ENCODE measurements around the gene TMEM266.

Gene TMEM266

DNA sequence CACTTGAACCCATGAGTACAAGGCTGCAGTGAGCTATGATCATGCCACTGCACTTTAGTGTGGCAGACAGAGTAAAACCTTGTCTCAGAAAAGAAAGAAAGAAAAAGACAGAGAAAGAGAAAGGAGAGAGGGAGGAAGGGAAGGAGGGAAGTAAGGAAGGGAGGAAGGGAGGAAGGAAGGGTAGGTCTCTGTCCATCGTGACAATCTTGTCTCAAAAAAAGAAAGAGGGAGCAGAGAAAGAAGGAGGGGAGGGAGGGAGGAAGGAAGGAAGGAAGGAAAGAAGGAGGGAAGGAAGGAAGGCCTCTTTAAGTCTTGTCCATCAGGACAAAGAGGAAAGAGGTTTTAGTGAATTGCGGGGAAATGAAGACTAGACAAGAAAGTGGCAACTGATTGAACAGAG, 129.3 kb downstream of the TMEM266 start:
- Histone ChIP-seq H3K4me2 (ENCODE audit: low read depth, low read length, poor library complexity, severe bottlenecking) (no peak overlapping the region), H3K27ac (ENCODE audit: low read depth, low read length) (no peak overlapping the region), H3K9me2 (replicated peaks; ENCODE audit: insufficient read depth, low read length) (no peaks in the 10 kb centered on the region), H3K36me3 (ENCODE audit: low read length) (no peaks in the 10 kb centered on the region), H3K4me3 (ENCODE audit: insufficient read depth, low read length, poor library complexity, severe bottlenecking) (no peak overlapping the region), H3F3A (ENCODE audit: insufficient read depth) (no peaks in the 10 kb centered on the region), H3K9ac (ENCODE audit: low read length) (no peak overlapping the region), H3K27me3 (ENCODE audit: low read length) (no peaks in the 10 kb centered on the region), H4K20me1 (ENCODE audit: low read depth, low read length) (no peaks in the 10 kb centered on the region), H3K9me3 (ENCODE audit: insufficient read depth, low read length) (no peaks in the 10 kb centered on the region), H2AFZ (ENCODE audit: low read depth, low read length, severe bottlenecking) (no peak overlapping the region), H3K79me2 (ENCODE audit: insufficient read depth, low read length) (no peaks in the 10 kb centered on the region)
- no peak for TF ChIP-seq EZH2phosphoT487 (conservative IDR thresholded peaks at IDR 0.05; ENCODE audit: low read length)
- TF ChIP-seq, protein P1, sequence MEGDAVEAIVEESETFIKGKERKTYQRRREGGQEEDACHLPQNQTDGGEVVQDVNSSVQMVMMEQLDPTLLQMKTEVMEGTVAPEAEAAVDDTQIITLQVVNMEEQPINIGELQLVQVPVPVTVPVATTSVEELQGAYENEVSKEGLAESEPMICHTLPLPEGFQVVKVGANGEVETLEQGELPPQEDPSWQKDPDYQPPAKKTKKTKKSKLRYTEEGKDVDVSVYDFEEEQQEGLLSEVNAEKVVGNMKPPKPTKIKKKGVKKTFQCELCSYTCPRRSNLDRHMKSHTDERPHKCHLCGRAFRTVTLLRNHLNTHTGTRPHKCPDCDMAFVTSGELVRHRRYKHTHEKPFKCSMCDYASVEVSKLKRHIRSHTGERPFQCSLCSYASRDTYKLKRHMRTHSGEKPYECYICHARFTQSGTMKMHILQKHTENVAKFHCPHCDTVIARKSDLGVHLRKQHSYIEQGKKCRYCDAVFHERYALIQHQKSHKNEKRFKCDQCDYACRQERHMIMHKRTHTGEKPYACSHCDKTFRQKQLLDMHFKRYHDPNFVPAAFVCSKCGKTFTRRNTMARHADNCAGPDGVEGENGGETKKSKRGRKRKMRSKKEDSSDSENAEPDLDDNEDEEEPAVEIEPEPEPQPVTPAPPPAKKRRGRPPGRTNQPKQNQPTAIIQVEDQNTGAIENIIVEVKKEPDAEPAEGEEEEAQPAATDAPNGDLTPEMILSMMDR (IDR thresholded peaks at IDR 0.05; ENCODE audit: insufficient read depth, low read length, poor library complexity, severe bottlenecking) = no peak

DNA sequence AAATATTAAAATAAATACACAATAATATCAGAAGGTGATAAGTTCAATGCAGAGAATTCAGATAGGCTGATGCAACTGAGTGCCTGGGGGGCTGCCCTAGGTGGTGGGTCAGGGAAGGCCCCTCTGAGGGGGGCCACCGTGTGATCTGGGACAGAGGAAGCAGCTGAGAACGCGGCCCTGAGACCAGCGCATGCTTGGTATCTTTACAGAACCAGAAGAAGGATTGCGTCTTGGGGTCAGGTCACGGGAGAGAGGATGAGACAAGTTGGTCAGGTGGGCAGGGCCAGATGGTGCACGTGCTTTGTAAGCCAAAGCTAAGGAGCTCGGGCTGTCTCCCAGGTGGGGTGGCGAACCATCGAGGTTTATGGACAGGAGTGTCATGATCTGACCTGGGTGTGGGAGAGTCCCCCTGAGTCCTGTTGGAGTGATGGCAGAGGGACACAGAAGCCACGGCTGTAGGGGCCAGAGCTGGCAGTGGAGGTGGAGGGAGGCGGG, 130.3 kb downstream of the TMEM266 start:
- H3K9me2 ChIP-seq (replicated peaks; ENCODE audit: insufficient read depth, low read length) = no peaks in the 10 kb centered on the region
- H2AFZ ChIP-seq (ENCODE audit: low read depth, low read length, severe bottlenecking) = no peak overlapping the region
- H3K9ac ChIP-seq (ENCODE audit: low read length) = no peak overlapping the region
- H3K27ac ChIP-seq (ENCODE audit: low read depth, low read length) = no peak overlapping the region
- no peaks in the 10 kb centered on the region for H3K79me2 ChIP-seq (ENCODE audit: insufficient read depth, low read length)
- no peaks in the 10 kb centered on the region for H3F3A ChIP-seq (ENCODE audit: insufficient read depth)
- H3K4me2 ChIP-seq (ENCODE audit: low read depth, low read length, poor library complexity, severe bottlenecking) = no peak overlapping the region
- H3K4me3 ChIP-seq (ENCODE audit: insufficient read depth, low read length, poor library complexity, severe bottlenecking) = no peak overlapping the region
- H4K20me1 ChIP-seq (ENCODE audit: low read depth, low read length) = no peaks in the 10 kb centered on the region
- TF ChIP-seq, protein P1 (IDR thresholded peaks at IDR 0.05; ENCODE audit: insufficient read depth, low read length, poor library complexity, severe bottlenecking) = no peak
- no peaks in the 10 kb centered on the region for H3K9me3 ChIP-seq (ENCODE audit: insufficient read depth, low read length)
- no peaks in the 10 kb centered on the region for H3K27me3 ChIP-seq (ENCODE audit: low read length)
- H3K36me3 ChIP-seq (ENCODE audit: low read length) = no peaks in the 10 kb centered on the region

DNA sequence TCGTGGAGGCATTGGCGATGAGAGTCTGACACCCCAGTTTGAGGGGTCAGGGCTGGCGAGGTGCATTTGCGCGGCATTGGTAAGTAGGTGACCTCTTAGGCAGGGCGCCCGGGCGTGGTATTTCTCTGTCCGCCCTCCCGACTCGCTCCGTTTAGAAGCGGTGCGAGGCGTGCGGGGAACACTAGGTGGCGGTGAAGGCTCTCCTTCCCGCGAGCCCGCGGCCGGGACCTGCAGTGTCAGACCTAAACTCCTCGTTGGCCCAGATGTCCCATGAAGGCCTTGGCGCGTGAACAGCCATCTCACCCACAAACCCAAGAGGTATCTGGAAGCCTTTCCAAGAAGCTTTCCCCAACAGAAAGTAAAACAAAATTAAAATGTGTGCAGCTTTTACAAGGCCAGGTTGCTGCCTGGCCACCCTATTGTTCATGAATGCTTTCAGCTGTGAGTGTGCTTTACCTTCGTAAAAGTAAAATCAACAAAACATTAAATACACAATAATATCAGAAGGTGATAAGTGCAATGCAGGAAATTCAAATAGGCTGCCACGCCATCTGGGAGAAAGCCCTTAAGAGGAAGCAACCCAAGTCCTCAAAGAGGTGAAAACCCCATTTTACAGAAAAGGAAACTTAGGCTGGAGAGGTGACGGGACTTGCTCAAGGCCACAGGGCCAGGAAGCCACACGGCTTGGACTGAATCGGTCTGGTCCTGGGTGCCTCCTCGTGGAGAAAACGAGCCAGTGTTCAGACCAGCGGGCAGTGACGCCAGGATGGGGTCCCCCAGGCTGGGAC, 131.2 kb downstream of the TMEM266 start:
- Histone ChIP-seq H3K4me3 (ENCODE audit: insufficient read depth, low read length, poor library complexity, severe bottlenecking) (no peak overlapping the region), H3K4me2 (ENCODE audit: low read depth, low read length, poor library complexity, severe bottlenecking) (peak overlapping the region; percentile 13), H3K9me2 (replicated peaks; ENCODE audit: insufficient read depth, low read length) (no peaks in the 10 kb centered on the region), H2AFZ (ENCODE audit: low read depth, low read length, severe bottlenecking) (peak overlapping the region; percentile 52), H3K36me3 (ENCODE audit: low read length) (no peaks in the 10 kb centered on the region), H3K27me3 (ENCODE audit: low read length) (no peaks in the 10 kb centered on the region), H3F3A (ENCODE audit: insufficient read depth) (no peaks in the 10 kb centered on the region), H4K20me1 (ENCODE audit: low read depth, low read length) (no peaks in the 10 kb centered on the region), H3K9me3 (ENCODE audit: insufficient read depth, low read length) (no peaks in the 10 kb centered on the region), H3K79me2 (ENCODE audit: insufficient read depth, low read length) (no peaks in the 10 kb centered on the region), H3K9ac (ENCODE audit: low read length) (no peak overlapping the region), H3K27ac (ENCODE audit: low read depth, low read length) (no peak overlapping the region)
- no peak for TF ChIP-seq EZH2phosphoT487 (conservative IDR thresholded peaks at IDR 0.05; ENCODE audit: low read length)
- TF ChIP-seq, protein P1 (IDR thresholded peaks at IDR 0.05; ENCODE audit: insufficient read depth, low read length, poor library complexity, severe bottlenecking) = peak; percentile 53
